Naive thymus-derived CD4-positive, alpha-beta T cell (primary cell): ENCODE results near the gene FAT1. TPM values are rescaled to one million over a fixed set of nuclear protein-coding genes. Genes with fewer than 3 reads are reported as not detected.

Source experiments
- ATAC-seq: fragments of 150-1000 bp; cut with Tn5 transposase; 2 replicates; pipeline ENCODE4 v1.10.0; 2021; ENCODE audit warnings: mild to moderate bottlenecking, moderate library complexity
- CTCF ChIA-PET: fragments of 350-600 bp; sonication (Branson Sonifier 250); formaldehyde crosslinking; loops from one replicate; lab custom pipeline; 2021; ENCODE audit warnings: antibody characterized with exemption; lab: Charles Lee
- POLR2A ChIA-PET: fragments of 350-600 bp; sonication (Branson Sonifier 250); formaldehyde crosslinking; loops from one replicate; lab custom pipeline; 2021; ENCODE audit warnings: antibody characterized with exemption, inconsistent platforms; lab: Charles Lee
- DNase-seq, 9 donors: peaks; one replicate each; pipeline versions ENCODE4 v3.0.0 to v3.0.0-alpha.2; 2020 to 2022; ENCODE audit warnings: mixed read lengths in 1 of 9
- H3K27ac ChIP-seq: one replicate; pipeline ENCODE4 v1.7.0; 2013; ENCODE audit warnings: mild to moderate bottlenecking, low read depth, low read length, moderate library complexity
- H3K27me3 ChIP-seq, 2 donors: one replicate each; pipeline ENCODE4 v1.7.0; 2013; ENCODE audit warnings: low read length in 2 of 2, mild to moderate bottlenecking in 2 of 2, moderate library complexity in 2 of 2; ENCODE audit not compliant: control insufficient read depth in 2 of 2, insufficient read depth in 2 of 2
- H3K36me3 ChIP-seq, 3 experiments: 1 replicate in 2 of 3; 2 replicates in 1 of 3; pipeline ENCODE4 v1.7.0; 2013; ENCODE audit warnings: low read length in 3 of 3, mild to moderate bottlenecking in 3 of 3, moderate library complexity in 1 of 3; ENCODE audit not compliant: insufficient read depth in 3 of 3, control insufficient read depth in 2 of 3
- H3K4me1 ChIP-seq, 2 donors: one replicate each; pipeline ENCODE4 v1.7.0; 2013; ENCODE audit warnings: low read length in 2 of 2, mild to moderate bottlenecking in 2 of 2, moderate library complexity in 1 of 2; ENCODE audit not compliant: control insufficient read depth in 2 of 2, insufficient read depth in 2 of 2
- H3K4me3 ChIP-seq: 2 replicates; pipeline ENCODE4 v1.7.0; 2013; ENCODE audit warnings: mild to moderate bottlenecking, low read length
- H3K9me3 ChIP-seq, 3 experiments: 1 replicate in 2 of 3; 2 replicates in 1 of 3; pipeline ENCODE4 v1.7.0; 2013; ENCODE audit warnings: low read length in 3 of 3; ENCODE audit not compliant: control insufficient read depth in 2 of 3
- H3K27ac Mint-ChIP-seq, 9 donors: one replicate each; pipeline ENCODE4 v1.8.0; 2020 to 2022; ENCODE audit warnings: mixed read lengths in 9 of 9, mild to moderate bottlenecking in 8 of 9, moderate library complexity in 5 of 9, inconsistent platforms in 2 of 9
- H3K27me3 Mint-ChIP-seq, 5 donors: one replicate each; pipeline ENCODE4 v1.8.0; 2021 to 2022; ENCODE audit warnings: mixed read lengths in 5 of 5, mild to moderate bottlenecking in 1 of 5
- H3K36me3 Mint-ChIP-seq, 5 donors: one replicate each; pipeline ENCODE4 v1.8.0; 2020 to 2022; ENCODE audit warnings: mixed read lengths in 5 of 5, mild to moderate bottlenecking in 3 of 5, inconsistent platforms in 1 of 5
- H3K4me1 Mint-ChIP-seq, 7 donors: one replicate each; pipeline ENCODE4 v1.8.0; 2020 to 2022; ENCODE audit warnings: mixed read lengths in 7 of 7, mild to moderate bottlenecking in 3 of 7, inconsistent platforms in 1 of 7
- H3K4me3 Mint-ChIP-seq, 10 donors: one replicate each; pipeline ENCODE4 v1.8.0; 2020 to 2022; ENCODE audit warnings: mild to moderate bottlenecking in 10 of 10, mixed read lengths in 10 of 10, moderate library complexity in 6 of 10, inconsistent platforms in 2 of 10
- H3K9me3 Mint-ChIP-seq, 11 donors: one replicate each; pipeline ENCODE4 v1.8.0; 2020 to 2022; ENCODE audit warnings: mixed read lengths in 11 of 11, mild to moderate bottlenecking in 4 of 11, inconsistent platforms in 1 of 11, moderate library complexity in 1 of 11
- intact Hi-C, 2 donors: fragments of 100-400 bp; cut with micrococcal nuclease; formaldehyde crosslinking; loops; one replicate each; pipeline ENCODE4 v1.15.1; 2023
- polyA plus RNA-seq, 2 donors: library from polyadenylated mRNA; unstranded; fragments of 300-500 nt; fragmentation: Illumina TruSeq; gene quantifications; one replicate each; pipeline ENCODE4 v1.2.3, GENCODE V29; 2021
- total RNA-seq, 6 experiments: library from RNA in 5 of 6; stranded (reverse) in 5 of 6; gene quantifications; 1 replicate in 5 of 6; 2 replicates in 1 of 6; pipeline ENCODE4 v1.2.3 and lab custom pipeline; 2021 to 2026

Gene FAT1
- total and polyA plus RNA-seq, 7 experiments from 2014 or later = 0.05 TPM; not detected in 6

GRCh38 chr4:186560647-186561046 lies 163.0 kb downstream of the FAT1 start:
- intact Hi-C loops = no loop called here

GRCh38 chr4:186557486-186557885 lies 166.2 kb downstream of the FAT1 start:
- no peak overlapping the region for H3K4me3 ChIP-seq
- Mint-ChIP-seq H3K4me1 (peaks cover 0 to 3% (median 0%) of the 10 kb centered on the region in 7 donors), H3K36me3 (peaks cover 0 to 4% (median 0%) of the 10 kb centered on the region in 5 donors), H3K9me3 (peaks cover 0 to 12% (median 2%) of the 10 kb centered on the region in 11 donors), H3K27me3 (peaks cover 17 to 24% (median 22%) of the 10 kb centered on the region in 5 donors), H3K27ac (no peak overlapping the region), H3K4me3 (no peak overlapping the region)
- no peaks in the 10 kb centered on the region for H3K36me3 ChIP-seq
- no peak overlapping the region for H3K27ac ChIP-seq
- no peaks in the 10 kb centered on the region for H3K27me3 ChIP-seq
- intact Hi-C loops = no loop called here
- CTCF ChIA-PET = no interaction called here
- no peak for DNase-seq
- no peak for ATAC-seq
- POLR2A ChIA-PET = no interaction called here
- H3K4me1 ChIP-seq = no peaks in the 10 kb centered on the region
- H3K9me3 ChIP-seq = no peaks in the 10 kb centered on the region

More at GRCh38 chr4:186560647-186561046, 163.0 kb downstream of the FAT1 start:
- no peak overlapping the region for H3K27ac Mint-ChIP-seq
- no peak overlapping the region for H3K4me3 Mint-ChIP-seq
- CTCF ChIA-PET = no interaction called here
- H3K27me3 ChIP-seq = no peaks in the 10 kb centered on the region
- DNase-seq = no peak
- no peak overlapping the region for H3K4me3 ChIP-seq
- H3K36me3 Mint-ChIP-seq = peaks cover 0 to 4% (median 0%) of the 10 kb centered on the region in 5 donors
- H3K36me3 ChIP-seq = no peaks in the 10 kb centered on the region
- peaks cover 0 to 12% (median 3%) of the 10 kb centered on the region in 11 donors for H3K9me3 Mint-ChIP-seq
- H3K27ac ChIP-seq = no peak overlapping the region
- no peak for ATAC-seq
- peaks cover 0 to 3% (median 0%) of the 10 kb centered on the region in 7 donors for H3K4me1 Mint-ChIP-seq
- POLR2A ChIA-PET = no interaction called here
- no peaks in the 10 kb centered on the region for H3K9me3 ChIP-seq
- H3K27me3 Mint-ChIP-seq = peaks cover 4 to 11% (median 5%) of the 10 kb centered on the region in 5 donors
- H3K4me1 ChIP-seq = no peaks in the 10 kb centered on the region

- Histone ChIP-seq H3K27me3 (no peaks in the 10 kb centered on the region), H3K4me1 (no peaks in the 10 kb centered on the region), H3K9me3 (no peaks in the 10 kb centered on the region), H3K36me3 (no peaks in the 10 kb centered on the region), H3K27ac (no peak overlapping the region), H3K4me3 (no peak overlapping the region)
- H3K4me1 Mint-ChIP-seq = peaks cover 0 to 3% (median 0%) of the 10 kb centered on the region in 7 donors
- peaks cover 0 to 4% (median 0%) of the 10 kb centered on the region in 5 donors for H3K36me3 Mint-ChIP-seq
- ATAC-seq (no peak), DNase-seq (no peak)
- ChIA-PET POLR2A (no interaction called here), CTCF (no interaction called here)
- H3K9me3 Mint-ChIP-seq = peaks cover 0 to 12% (median 2%) of the 10 kb centered on the region in 11 donors
- no peak overlapping the region for H3K4me3 Mint-ChIP-seq
- no peak overlapping the region for H3K27ac Mint-ChIP-seq
- intact Hi-C loops = no loop called here
- peaks cover 17 to 26% (median 23%) of the 10 kb centered on the region in 5 donors for H3K27me3 Mint-ChIP-seq
Measured at GRCh38 chr4:186557061-186557460, 166.6 kb downstream of the FAT1 start.

GRCh38 chr4:186554914-186555827 lies 168.5 kb downstream of the FAT1 start, which contains the start of gene MTNR1A:
Gene MTNR1A (minus strand): TSS chr4:186555567. CDS start chr4:186555365, 202 bp downstream.
- Histone ChIP-seq H3K4me1 (no peaks in the 10 kb centered on the region), H3K27me3 (no peaks in the 10 kb centered on the region), H3K36me3 (no peaks in the 10 kb centered on the region), H3K27ac (no peak within 1 kb of the TSS), H3K9me3 (no peaks in the 10 kb centered on the region), H3K4me3 (no peak within 1 kb of the TSS)
- Mint-ChIP-seq H3K27ac (no peak within 1 kb of the TSS), H3K27me3 (peaks cover 17 to 32% (median 30%) of the 10 kb centered on the region in 5 donors), H3K4me3 (no peak within 1 kb of the TSS), H3K4me1 (peaks cover 0 to 3% (median 0%) of the 10 kb centered on the region in 7 donors), H3K9me3 (peaks cover 0 to 8% (median 2%) of the 10 kb centered on the region in 11 donors), H3K36me3 (peaks cover 0 to 4% (median 0%) of the 10 kb centered on the region in 5 donors)
- intact Hi-C loops = no loop called here
- ATAC-seq = no peak
- DNase-seq = no peak
- ChIA-PET CTCF (no interaction called here), POLR2A (no interaction called here)

DNA sequence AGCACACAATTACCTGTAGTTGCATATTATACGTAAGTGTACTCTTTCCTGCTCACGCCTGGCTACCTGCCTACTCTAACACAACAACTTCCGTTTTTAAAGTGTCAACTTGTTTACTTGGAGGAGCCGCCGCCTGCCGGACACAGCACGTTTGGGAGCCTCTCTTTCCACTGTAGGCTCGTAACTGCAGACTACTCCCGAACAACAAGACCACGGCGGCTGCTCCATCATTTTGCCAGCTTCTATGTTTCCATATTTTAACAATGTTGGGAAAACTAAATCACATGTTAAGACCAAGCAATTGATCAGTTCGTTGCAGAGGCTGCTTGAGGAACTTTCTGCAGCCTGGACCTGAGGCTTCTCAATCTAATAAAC lies 169.1 kb downstream of the FAT1 start:
- H3K27ac Mint-ChIP-seq = no peak overlapping the region
- Histone ChIP-seq H3K9me3 (no peaks in the 10 kb centered on the region), H3K27ac (no peak overlapping the region), H3K4me3 (no peak overlapping the region), H3K4me1 (no peaks in the 10 kb centered on the region), H3K27me3 (no peaks in the 10 kb centered on the region), H3K36me3 (no peaks in the 10 kb centered on the region)
- ChIA-PET CTCF (no interaction called here), POLR2A (no interaction called here)
- ATAC-seq (no peak), DNase-seq (no peak)
- intact Hi-C loops = no loop called here
- peaks cover 0 to 4% (median 0%) of the 10 kb centered on the region in 5 donors for H3K36me3 Mint-ChIP-seq
- H3K4me3 Mint-ChIP-seq = no peak overlapping the region
- peaks cover 0 to 4% (median 0%) of the 10 kb centered on the region in 11 donors for H3K9me3 Mint-ChIP-seq
- H3K4me1 Mint-ChIP-seq = peaks cover 0 to 3% (median 0%) of the 10 kb centered on the region in 7 donors
- H3K27me3 Mint-ChIP-seq = peaks cover 17 to 36% (median 35%) of the 10 kb centered on the region in 5 donors

- no peaks in the 10 kb centered on the region for H3K36me3 ChIP-seq
- no peaks in the 10 kb centered on the region for H3K27me3 ChIP-seq
- Mint-ChIP-seq H3K4me3 (no peak overlapping the region), H3K4me1 (peaks cover 0 to 3% (median 0%) of the 10 kb centered on the region in 7 donors), H3K9me3 (peaks cover 0 to 4% (median 0%) of the 10 kb centered on the region in 11 donors), H3K27me3 (peaks cover 17 to 39% (median 35%) of the 10 kb centered on the region in 5 donors), H3K27ac (no peak overlapping the region), H3K36me3 (peaks cover 0 to 4% (median 0%) of the 10 kb centered on the region in 5 donors)
- no peak overlapping the region for H3K27ac ChIP-seq
- CTCF ChIA-PET = no interaction called here
- no peak overlapping the region for H3K4me3 ChIP-seq
- H3K4me1 ChIP-seq = no peaks in the 10 kb centered on the region
- POLR2A ChIA-PET = no interaction called here
- intact Hi-C loops = no loop called here
- H3K9me3 ChIP-seq = no peaks in the 10 kb centered on the region
- no peak for ATAC-seq
- no peak for DNase-seq
Measured at GRCh38 chr4:186553717-186554116, 169.9 kb downstream of the FAT1 start.
